Stimulated activated naive CD8-positive, alpha-beta T cell treated with anti-CD3 and anti-CD28 coated beads, Interleukin-15, Interleukin-2, amounts not matched to agents 100 ng/mL and 50 ng/mL, for 24 hours (primary cell): Measurements from ENCODE around the gene INPPL1.
"Not testable (repeated sequence)": the region's sequence is repeated elsewhere in the genome, so short reads cannot be mapped to it uniquely, and the experiment has no call there.

Experiments
- H3K27ac Mint-ChIP-seq: one replicate; pipeline ENCODE4 v1.8.0; 2021; ENCODE audit warnings: mild to moderate bottlenecking, mixed read lengths
- H3K27me3 Mint-ChIP-seq: one replicate; pipeline ENCODE4 v1.8.0; 2021; ENCODE audit warnings: mixed read lengths
- H3K36me3 Mint-ChIP-seq: one replicate; pipeline ENCODE4 v1.8.0; 2021; ENCODE audit warnings: low read depth, mixed read lengths
- H3K4me1 Mint-ChIP-seq: one replicate; pipeline ENCODE4 v1.8.0; 2021; ENCODE audit warnings: low read depth, mixed read lengths
- H3K4me3 Mint-ChIP-seq: one replicate; pipeline ENCODE4 v1.8.0; 2021; ENCODE audit warnings: mild to moderate bottlenecking, mixed read lengths
- H3K9me3 Mint-ChIP-seq: one replicate; pipeline ENCODE4 v1.8.0; 2021; ENCODE audit warnings: mixed read lengths

The INPPL1 gene

GRCh38 chr11:72257570-72257969 is 33.0 kb downstream of the INPPL1 start:
- Mint-ChIP-seq H3K4me3 (no peak overlapping the region), H3K9me3 (no peaks in the 10 kb centered on the region)

GRCh38 chr11:72259490-72259889 is 34.9 kb downstream of the INPPL1 start:
- Mint-ChIP-seq H3K27ac (no peak overlapping the region), H3K36me3 (no peaks in the 10 kb centered on the region), H3K4me3 (no peak overlapping the region), H3K4me1 (no peaks in the 10 kb centered on the region), H3K27me3 (peaks cover 16% of the 10 kb centered on the region), H3K9me3 (no peaks in the 10 kb centered on the region)

More at GRCh38 chr11:72257570-72257969, 33.0 kb downstream of the INPPL1 start:
- H3K4me1 Mint-ChIP-seq: no peaks in the 10 kb centered on the region
- peaks cover 18% of the 10 kb centered on the region for H3K27me3 Mint-ChIP-seq
- H3K27ac Mint-ChIP-seq: no peak overlapping the region
- no peaks in the 10 kb centered on the region for H3K36me3 Mint-ChIP-seq

GRCh38 chr11:72260574-72260973 is 36.0 kb downstream of the INPPL1 start:
- no peaks in the 10 kb centered on the region for H3K9me3 Mint-ChIP-seq
- H3K27me3 Mint-ChIP-seq: peaks cover 16% of the 10 kb centered on the region
- H3K4me1 Mint-ChIP-seq: no peaks in the 10 kb centered on the region
- H3K4me3 Mint-ChIP-seq: no peak overlapping the region
- no peak overlapping the region for H3K27ac Mint-ChIP-seq
- no peaks in the 10 kb centered on the region for H3K36me3 Mint-ChIP-seq

GRCh38 chr11:72263361-72263760 is 38.8 kb downstream of the INPPL1 start:
- H3K4me1 Mint-ChIP-seq: no peaks in the 10 kb centered on the region
- H3K27me3 Mint-ChIP-seq: peaks cover 22% of the 10 kb centered on the region
- no peak overlapping the region for H3K27ac Mint-ChIP-seq
- no peaks in the 10 kb centered on the region for H3K36me3 Mint-ChIP-seq
- no peak overlapping the region for H3K4me3 Mint-ChIP-seq
- no peaks in the 10 kb centered on the region for H3K9me3 Mint-ChIP-seq

- Mint-ChIP-seq H3K4me1 (no peaks in the 10 kb centered on the region), H3K27ac (no peak overlapping the region), H3K4me3 (no peak overlapping the region), H3K36me3 (no peaks in the 10 kb centered on the region), H3K9me3 (no peaks in the 10 kb centered on the region), H3K27me3 (peaks cover 20% of the 10 kb centered on the region)
Observed at GRCh38 chr11:72265951-72266350, 41.4 kb downstream of the INPPL1 start.

- H3K4me3 Mint-ChIP-seq, H3K27ac Mint-ChIP-seq, H3K9me3 Mint-ChIP-seq, H3K36me3 Mint-ChIP-seq, H3K4me1 Mint-ChIP-seq: not testable (repeated sequence)
- H3K27me3 Mint-ChIP-seq: peaks cover 20% of the 10 kb centered on the region
Observed at GRCh38 chr11:72266960-72267359, 42.4 kb downstream of the INPPL1 start.

- no peak overlapping the region for H3K27ac Mint-ChIP-seq
- H3K9me3 Mint-ChIP-seq: no peaks in the 10 kb centered on the region
- no peaks in the 10 kb centered on the region for H3K36me3 Mint-ChIP-seq
- no peak overlapping the region for H3K4me3 Mint-ChIP-seq
- peaks cover under 1% of the 10 kb centered on the region for H3K4me1 Mint-ChIP-seq
- peaks cover 16% of the 10 kb centered on the region for H3K27me3 Mint-ChIP-seq
Observed at GRCh38 chr11:72267956-72268617, 43.5 kb downstream of the INPPL1 start.

- Mint-ChIP-seq H3K4me1 (peaks cover 4% of the 10 kb centered on the region), H3K4me3 (no peak overlapping the region), H3K27me3 (peaks cover 25% of the 10 kb centered on the region), H3K9me3 (no peaks in the 10 kb centered on the region), H3K27ac (no peak overlapping the region), H3K36me3 (no peaks in the 10 kb centered on the region)
Observed at GRCh38 chr11:72271980-72272379, 47.4 kb downstream of the INPPL1 start.

- Mint-ChIP-seq H3K36me3 (no peaks in the 10 kb centered on the region), H3K4me3 (no peak overlapping the region), H3K9me3 (no peaks in the 10 kb centered on the region), H3K4me1 (peaks cover 4% of the 10 kb centered on the region), H3K27ac (no peak overlapping the region), H3K27me3 (peaks cover 36% of the 10 kb centered on the region)
Observed at GRCh38 chr11:72274435-72274834, 49.9 kb downstream of the INPPL1 start.

GRCh38 chr11:72278905-72279304 is 54.3 kb downstream of the INPPL1 start:
- peaks cover 55% of the 10 kb centered on the region for H3K27me3 Mint-ChIP-seq
- no peaks in the 10 kb centered on the region for H3K9me3 Mint-ChIP-seq
- no peaks in the 10 kb centered on the region for H3K4me1 Mint-ChIP-seq
- H3K4me3 Mint-ChIP-seq: no peak overlapping the region
- no peaks in the 10 kb centered on the region for H3K36me3 Mint-ChIP-seq
- no peak overlapping the region for H3K27ac Mint-ChIP-seq

- Mint-ChIP-seq H3K4me1 (no peaks in the 10 kb centered on the region), H3K4me3 (no peak overlapping the region), H3K9me3 (no peaks in the 10 kb centered on the region), H3K27ac (no peak overlapping the region), H3K36me3 (no peaks in the 10 kb centered on the region), H3K27me3 (peaks cover 56% of the 10 kb centered on the region)
Observed at GRCh38 chr11:72280037-72280436, 55.5 kb downstream of the INPPL1 start.

- no peak overlapping the region for H3K4me3 Mint-ChIP-seq
- H3K27me3 Mint-ChIP-seq: peaks cover 53% of the 10 kb centered on the region
- no peaks in the 10 kb centered on the region for H3K4me1 Mint-ChIP-seq
- H3K36me3 Mint-ChIP-seq: no peaks in the 10 kb centered on the region
- H3K9me3 Mint-ChIP-seq: no peaks in the 10 kb centered on the region
- no peak overlapping the region for H3K27ac Mint-ChIP-seq
Observed at GRCh38 chr11:72280726-72281315, 56.3 kb downstream of the INPPL1 start.

GRCh38 chr11:72283947-72284346 is 59.4 kb downstream of the INPPL1 start:
- Mint-ChIP-seq H3K4me3 (no peak overlapping the region), H3K4me1 (no peaks in the 10 kb centered on the region), H3K27me3 (peaks cover 37% of the 10 kb centered on the region), H3K36me3 (no peaks in the 10 kb centered on the region), H3K9me3 (no peaks in the 10 kb centered on the region), H3K27ac (no peak overlapping the region)

GRCh38 chr11:72287293-72287692 is 62.7 kb downstream of the INPPL1 start:
- H3K9me3 Mint-ChIP-seq: no peaks in the 10 kb centered on the region
- H3K27ac Mint-ChIP-seq: no peak overlapping the region
- H3K4me3 Mint-ChIP-seq: no peak overlapping the region
- peaks cover 2% of the 10 kb centered on the region for H3K36me3 Mint-ChIP-seq
- H3K4me1 Mint-ChIP-seq: no peaks in the 10 kb centered on the region
- H3K27me3 Mint-ChIP-seq: peaks cover 22% of the 10 kb centered on the region
